HG02588 (cell line): ENCODE results near the gene BRD7.

ENCODE experiments used
- ATAC-seq: cut with Tn5 transposase; IDR thresholded peaks from one replicate; pipeline ENCODE4 v1.9.1; 2021; ENCODE audit warnings: mild to moderate bottlenecking, moderate library complexity; ENCODE audit not compliant: unreplicated experiment

The BRD7 gene

GRCh38 chr16:50390371-50390771 is 21.6 kb upstream of the BRD7 start:
- ATAC-seq: no peak

GRCh38 chr16:50389900-50390299 is 21.1 kb upstream of the BRD7 start:
- no peak for ATAC-seq

GRCh38 chr16:50388496-50388895 is 19.7 kb upstream of the BRD7 start:
- ATAC-seq: no peak

- no peak for ATAC-seq
These were observed 18.0 kb upstream of the BRD7 start for GRCh38 chr16:50386774-50387173.

GRCh38 chr16:50386139-50386538 is 17.4 kb upstream of the BRD7 start:
- ATAC-seq: no peak

- no peak for ATAC-seq
These were observed 15.8 kb upstream of the BRD7 start for GRCh38 chr16:50384500-50385135.

GRCh38 chr16:50381679-50382440 is 13.1 kb upstream of the BRD7 start:
- ATAC-seq: no peak

- no peak for ATAC-seq
These were observed 9.6 kb upstream of the BRD7 start for GRCh38 chr16:50378417-50378816.

GRCh38 chr16:50377001-50377400 is 8.2 kb upstream of the BRD7 start:
- no peak for ATAC-seq

GRCh38 chr16:50373780-50374179 is 5.0 kb upstream of the BRD7 start:
- no peak for ATAC-seq

- ATAC-seq: no peak
These were observed 4.5 kb upstream of the BRD7 start for GRCh38 chr16:50373345-50373701.

GRCh38 chr16:50372611-50373344 is 4.0 kb upstream of the BRD7 start:
- ATAC-seq: no peak

GRCh38 chr16:50371936-50372595 is 3.3 kb upstream of the BRD7 start:
- no peak for ATAC-seq

- ATAC-seq: no peak
These were observed 2.4 kb upstream of the BRD7 start for GRCh38 chr16:50371036-50371716.

GRCh38 chr16:50369133-50369804 is 481 bp upstream of the BRD7 start:
- ATAC-seq: no peak

- no peak for ATAC-seq
These were observed 895 bp downstream of the BRD7 start for GRCh38 chr16:50367777-50368409.

- ATAC-seq: no peak
These were observed 2.8 kb downstream of the BRD7 start for GRCh38 chr16:50365791-50366575.

GRCh38 chr16:50363656-50364055 is 5.1 kb downstream of the BRD7 start:
- ATAC-seq: no peak

GRCh38 chr16:50360779-50361178 is 8.0 kb downstream of the BRD7 start:
- ATAC-seq: no peak
